NCI-H526 (cell line): ENCODE measurements around the gene NELL1.

ENCODE experiments used
- DNase-seq, 2 experiments: peaks; one replicate each; lab custom pipeline; 2025; lab: John Stamatoyannopoulos, UW

NELL1 gene

GRCh38 chr11:21485426-21485825, 816.0 kb downstream of the NELL1 start:
- no peak for DNase-seq

GRCh38 chr11:21489416-21490115, 820.2 kb downstream of the NELL1 start:
- DNase-seq: peak in 1 of 2 experiments; percentile 2

- no peak for DNase-seq
Measured at GRCh38 chr11:21492931-21493330, 823.5 kb downstream of the NELL1 start.

GRCh38 chr11:21494946-21495345, 825.6 kb downstream of the NELL1 start:
- DNase-seq: no peak

- no peak for DNase-seq
Measured at GRCh38 chr11:21495879-21496278, 826.5 kb downstream of the NELL1 start.

GRCh38 chr11:21501245-21501644, 831.9 kb downstream of the NELL1 start:
- no peak for DNase-seq

- no peak for DNase-seq
Measured at GRCh38 chr11:21505070-21505469, 835.7 kb downstream of the NELL1 start.

- peak; percentile 51 to 86 for DNase-seq
Measured at GRCh38 chr11:21511835-21512440, 842.6 kb downstream of the NELL1 start.

GRCh38 chr11:21514316-21514715, 844.9 kb downstream of the NELL1 start:
- DNase-seq: peak in 1 of 2 experiments; percentile 48

- no peak for DNase-seq
Measured at GRCh38 chr11:21520244-21520643, 850.9 kb downstream of the NELL1 start.

GRCh38 chr11:21529187-21529586, 859.8 kb downstream of the NELL1 start:
- no peak for DNase-seq

- no peak for DNase-seq
Measured at GRCh38 chr11:21534288-21534687, 864.9 kb downstream of the NELL1 start.

GRCh38 chr11:21537980-21538379, 868.6 kb downstream of the NELL1 start:
- no peak for DNase-seq

- DNase-seq: peak; percentile 92 to 94
Measured at GRCh38 chr11:21541187-21541751, 871.9 kb downstream of the NELL1 start.

- DNase-seq: no peak
Measured at GRCh38 chr11:21543901-21544300, 874.5 kb downstream of the NELL1 start.

GRCh38 chr11:21545699-21546098, 876.3 kb downstream of the NELL1 start:
- DNase-seq: peak; percentile 43 to 60

GRCh38 chr11:21546703-21547102, 877.3 kb downstream of the NELL1 start:
- DNase-seq: no peak

GRCh38 chr11:21552911-21553310, 883.5 kb downstream of the NELL1 start:
- DNase-seq: peak in 1 of 2 experiments; percentile 40

- DNase-seq: no peak
Measured at GRCh38 chr11:21553795-21554194, 884.4 kb downstream of the NELL1 start.

GRCh38 chr11:21554284-21554683, 884.9 kb downstream of the NELL1 start:
- no peak for DNase-seq

GRCh38 chr11:21556926-21557325, 887.5 kb downstream of the NELL1 start:
- peak; percentile 96 to 98 for DNase-seq

GRCh38 chr11:21560466-21560975, 891.1 kb downstream of the NELL1 start:
- DNase-seq: no peak

- DNase-seq: no peak
Measured at GRCh38 chr11:21561581-21561980, 892.2 kb downstream of the NELL1 start.
